Loucy (cell line): ENCODE results near the gene APOL6.

Experiments
- EZH2phosphoT487 ChIP-seq: fragments of 200-600 bp; IDR thresholded peaks from 2 replicates; pipeline ENCODE4 v1.6.1; 2018; ENCODE audit warnings: antibody characterized with exemption, mild to moderate bottlenecking, moderate library complexity, borderline replicate concordance
- TF ChIP-seq, protein P1 (sequence below): fragments of 200-600 bp; sonication (generic); conservative IDR thresholded peaks from 2 replicates; pipeline ENCODE4 v1.5.1; 2014; ENCODE audit warnings: mild to moderate bottlenecking, antibody characterized with exemption, low read length

DNA sequence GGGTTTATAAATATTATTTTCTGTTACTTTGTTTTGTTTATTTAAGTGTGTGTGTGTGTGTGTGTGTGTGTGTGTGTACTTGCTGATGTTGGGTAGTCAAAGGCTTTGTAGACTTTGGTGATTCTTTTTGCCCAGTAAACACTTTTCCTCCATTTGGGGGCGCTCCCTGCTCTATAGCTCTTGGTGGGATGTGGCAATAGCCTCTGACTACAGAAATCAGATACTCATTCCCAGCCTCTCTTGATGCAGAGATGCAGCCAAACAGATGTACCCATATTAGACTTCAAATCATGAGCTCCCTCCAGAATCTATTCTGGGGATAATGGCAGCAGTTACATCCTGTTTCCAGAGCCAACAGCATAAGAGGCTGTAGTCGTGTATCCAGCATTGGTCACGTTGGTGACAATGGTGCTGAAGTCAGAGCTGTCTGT lies 36.0 kb downstream of the APOL6 start:
- TF ChIP-seq, protein P1, sequence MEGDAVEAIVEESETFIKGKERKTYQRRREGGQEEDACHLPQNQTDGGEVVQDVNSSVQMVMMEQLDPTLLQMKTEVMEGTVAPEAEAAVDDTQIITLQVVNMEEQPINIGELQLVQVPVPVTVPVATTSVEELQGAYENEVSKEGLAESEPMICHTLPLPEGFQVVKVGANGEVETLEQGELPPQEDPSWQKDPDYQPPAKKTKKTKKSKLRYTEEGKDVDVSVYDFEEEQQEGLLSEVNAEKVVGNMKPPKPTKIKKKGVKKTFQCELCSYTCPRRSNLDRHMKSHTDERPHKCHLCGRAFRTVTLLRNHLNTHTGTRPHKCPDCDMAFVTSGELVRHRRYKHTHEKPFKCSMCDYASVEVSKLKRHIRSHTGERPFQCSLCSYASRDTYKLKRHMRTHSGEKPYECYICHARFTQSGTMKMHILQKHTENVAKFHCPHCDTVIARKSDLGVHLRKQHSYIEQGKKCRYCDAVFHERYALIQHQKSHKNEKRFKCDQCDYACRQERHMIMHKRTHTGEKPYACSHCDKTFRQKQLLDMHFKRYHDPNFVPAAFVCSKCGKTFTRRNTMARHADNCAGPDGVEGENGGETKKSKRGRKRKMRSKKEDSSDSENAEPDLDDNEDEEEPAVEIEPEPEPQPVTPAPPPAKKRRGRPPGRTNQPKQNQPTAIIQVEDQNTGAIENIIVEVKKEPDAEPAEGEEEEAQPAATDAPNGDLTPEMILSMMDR = peak; percentile 41
- TF ChIP-seq EZH2phosphoT487 = no peak
